Measurements from ENCODE around the gene RNF169. TPM values are rescaled to one million over a fixed set of nuclear protein-coding genes. Genes with fewer than 3 reads are reported as not detected.

RNF169 gene
- total and polyA plus RNA-seq, 9 of the 15 experiments (the other 6 are each of a cell fraction or from before 2014, with no cell fraction given) = 0.68 to 18.1 (median 10.1) TPM

DNA sequence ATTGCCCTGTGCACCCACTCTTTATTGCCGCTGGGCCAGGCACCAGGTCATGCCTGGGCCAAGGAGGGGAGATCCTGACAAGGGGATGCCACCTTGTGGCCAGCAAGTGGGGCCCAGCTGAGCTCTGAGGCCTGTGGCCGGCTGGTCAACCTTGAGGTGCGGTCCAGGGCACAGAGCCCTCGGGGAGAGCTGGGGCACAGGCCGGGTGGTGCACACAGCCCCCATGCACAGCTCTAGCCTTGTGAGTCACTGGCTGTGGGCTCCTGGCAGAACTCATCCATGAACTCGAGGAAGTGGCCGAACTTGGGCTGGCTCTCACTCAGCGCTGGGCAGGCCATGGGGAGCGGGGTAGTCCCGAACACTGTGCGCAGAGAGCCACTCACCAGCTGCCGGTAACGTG is 94.3 kb downstream of the RNF169 start:
- Histone ChIP-seq H2AFZ (ENCODE audit: low read depth, low read length) (no peak overlapping the region), H3K79me2 (ENCODE audit: control insufficient read depth, insufficient read depth, low read length) (no peaks in the 10 kb centered on the region), H3K9me3 (replicated peaks; ENCODE audit: control insufficient read depth, insufficient read depth, low read depth, low read length) (no peaks in the 10 kb centered on the region), H3K4me1 (replicated peaks in 1 of 2; ENCODE audit: control insufficient read depth in 2 of 2, insufficient read depth in 2 of 2, low read length in 2 of 2) (peaks cover 0 to 3% of the 10 kb centered on the region in 2 experiments; a peak in 2 of 5 replicates), H3K9me1 (ENCODE audit: control insufficient read depth, insufficient read depth, low read length) (no peaks in the 10 kb centered on the region), H3K4me2 (ENCODE audit: insufficient read depth, low read length) (no peak overlapping the region), H3K9ac (ENCODE audit: insufficient read depth in 1 of 2, low read depth in 2 of 2, low read length in 2 of 2) (peak overlapping the region in 1 of 2 experiments; percentile 30; a peak in 1 of 4 replicates), H3K27ac (ENCODE audit: extremely low read depth, low read depth, low read length) (no peak overlapping the region), H3K27me3 (ENCODE audit: control insufficient read depth in 2 of 2, insufficient read depth in 2 of 2, low read length in 2 of 2) (no peaks in the 10 kb centered on the region), H4K20me1 (replicated peaks; ENCODE audit: control insufficient read depth, insufficient read depth, low read length) (no peaks in the 10 kb centered on the region), H3K36me3 (ENCODE audit: control insufficient read depth, insufficient read depth, low read length) (peaks cover 81% of the 10 kb centered on the region; the same call in 2 of the 3 replicates), H3K4me3 (no peak overlapping the region)
- intact Hi-C loops (cut with micrococcal nuclease) (no loop called here), in situ Hi-C loops (cut with MboI) (no loop called here)
- ATAC-seq = peak; percentile 71
- WGBS (ENCODE audit: insufficient coverage, low coverage, missing lambda C conversion rate) = 95% methylated on average over 11 of the region's 13 CpGs
- ChIA-PET POLR2A (interaction anchor here (0.6 kb wide), 1 partner anchor 55 kb away, joined by 3 read pairs; no protein-coding TSS in a partner anchor), CTCF (ENCODE audit: low intra/inter-chr PET ratio) (no interaction called here)
- no peak for DNase-seq (ENCODE audit: extremely low read depth in 1 of 4, low spot score in 3 of 4)
- no TSS peak for BruUV-seq (replicated peaks)
- FAIRE-seq = no peak
- TF ChIP-seq RBBP5 (IDR thresholded peaks at IDR 0.05; ENCODE audit: borderline replicate concordance, insufficient read depth, low read length, poor library complexity, severe bottlenecking) (no peak), ZC3H4 (CRISPR knock-in tag; IDR thresholded peaks at IDR 0.05; ENCODE audit: borderline replicate concordance) (no peak), SMARCC2 (IDR thresholded peaks at IDR 0.05; ENCODE audit: low read depth) (no peak), KLF10 (CRISPR knock-in tag; IDR thresholded peaks at IDR 0.05) (no peak), POLR2G (IDR thresholded peaks at IDR 0.05; ENCODE audit: low read depth, low read length) (peak; percentile 65), ZNF780A (CRISPR knock-in tag; IDR thresholded peaks at IDR 0.05) (no peak), NCOA4 (IDR thresholded peaks at IDR 0.05; ENCODE audit: partially characterized antibody) (no peak), RBM22 (IDR thresholded peaks at IDR 0.05; ENCODE audit: low read depth, low read length, poor library complexity, severe bottlenecking) (peak; percentile 90), NCOA6 (IDR thresholded peaks at IDR 0.05) (no peak), CCNT2 (IDR thresholded peaks at IDR 0.05; ENCODE audit: borderline replicate concordance, extremely low read depth, insufficient read length, low read depth, low read length) (peak; percentile 19), RAD21 (CRISPR knock-in tag; conservative IDR thresholded peaks at IDR 0.05 in 1 of 2, IDR thresholded peaks at IDR 0.05 in 1 of 2) (peak in 1 of 2 experiments; percentile 19; a peak in 1 of 4 replicates), MEIS2 (IDR thresholded peaks at IDR 0.05; ENCODE audit: partially characterized antibody) (no peak), NFIC (IDR thresholded peaks at IDR 0.05) (no peak), ZNF589 (CRISPR knock-in tag; IDR thresholded peaks at IDR 0.05; ENCODE audit: low read depth) (no peak), NBN (IDR thresholded peaks at IDR 0.05; ENCODE audit: low read depth) (no peak)
- TF ChIP-seq, protein P1, sequence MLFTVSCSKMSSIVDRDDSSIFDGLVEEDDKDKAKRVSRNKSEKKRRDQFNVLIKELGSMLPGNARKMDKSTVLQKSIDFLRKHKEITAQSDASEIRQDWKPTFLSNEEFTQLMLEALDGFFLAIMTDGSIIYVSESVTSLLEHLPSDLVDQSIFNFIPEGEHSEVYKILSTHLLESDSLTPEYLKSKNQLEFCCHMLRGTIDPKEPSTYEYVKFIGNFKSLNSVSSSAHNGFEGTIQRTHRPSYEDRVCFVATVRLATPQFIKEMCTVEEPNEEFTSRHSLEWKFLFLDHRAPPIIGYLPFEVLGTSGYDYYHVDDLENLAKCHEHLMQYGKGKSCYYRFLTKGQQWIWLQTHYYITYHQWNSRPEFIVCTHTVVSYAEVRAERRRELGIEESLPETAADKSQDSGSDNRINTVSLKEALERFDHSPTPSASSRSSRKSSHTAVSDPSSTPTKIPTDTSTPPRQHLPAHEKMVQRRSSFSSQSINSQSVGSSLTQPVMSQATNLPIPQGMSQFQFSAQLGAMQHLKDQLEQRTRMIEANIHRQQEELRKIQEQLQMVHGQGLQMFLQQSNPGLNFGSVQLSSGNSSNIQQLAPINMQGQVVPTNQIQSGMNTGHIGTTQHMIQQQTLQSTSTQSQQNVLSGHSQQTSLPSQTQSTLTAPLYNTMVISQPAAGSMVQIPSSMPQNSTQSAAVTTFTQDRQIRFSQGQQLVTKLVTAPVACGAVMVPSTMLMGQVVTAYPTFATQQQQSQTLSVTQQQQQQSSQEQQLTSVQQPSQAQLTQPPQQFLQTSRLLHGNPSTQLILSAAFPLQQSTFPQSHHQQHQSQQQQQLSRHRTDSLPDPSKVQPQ (CRISPR knock-in tag; IDR thresholded peaks at IDR 0.05; ENCODE audit: borderline replicate concordance) = no peak
- TF ChIP-seq, protein P2, sequence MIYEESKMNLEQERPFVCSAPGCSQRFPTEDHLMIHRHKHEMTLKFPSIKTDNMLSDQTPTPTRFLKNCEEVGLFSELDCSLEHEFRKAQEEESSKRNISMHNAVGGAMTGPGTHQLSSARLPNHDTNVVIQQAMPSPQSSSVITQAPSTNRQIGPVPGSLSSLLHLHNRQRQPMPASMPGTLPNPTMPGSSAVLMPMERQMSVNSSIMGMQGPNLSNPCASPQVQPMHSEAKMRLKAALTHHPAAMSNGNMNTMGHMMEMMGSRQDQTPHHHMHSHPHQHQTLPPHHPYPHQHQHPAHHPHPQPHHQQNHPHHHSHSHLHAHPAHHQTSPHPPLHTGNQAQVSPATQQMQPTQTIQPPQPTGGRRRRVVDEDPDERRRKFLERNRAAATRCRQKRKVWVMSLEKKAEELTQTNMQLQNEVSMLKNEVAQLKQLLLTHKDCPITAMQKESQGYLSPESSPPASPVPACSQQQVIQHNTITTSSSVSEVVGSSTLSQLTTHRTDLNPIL (CRISPR knock-in tag; IDR thresholded peaks at IDR 0.05) = no peak

All from K562 (cell line).